UCSD-AML1 (cell line): Measurements from ENCODE around the gene RBMS3.
A peak's percentile ranks its signal among the peaks of the same experiment; 100 is the strongest.
"Not testable (repeated sequence)": the region's sequence is repeated elsewhere in the genome, so short reads cannot be mapped to it uniquely, and the experiment has no call there.

ENCODE experiments used
- DNase-seq: peaks from one replicate; lab custom pipeline; 2025; ENCODE audit not compliant: unreplicated experiment; lab: John Stamatoyannopoulos, UW

RBMS3 gene

GRCh38 chr3:29649815-29650547, 369.1 kb downstream of the RBMS3 start:
- DNase-seq: peak; percentile 6

- no peak for DNase-seq
These were observed 372.8 kb downstream of the RBMS3 start for GRCh38 chr3:29653680-29654079.

- DNase-seq: no peak
These were observed 374.3 kb downstream of the RBMS3 start for GRCh38 chr3:29655015-29655747.

GRCh38 chr3:29665688-29666087, 384.8 kb downstream of the RBMS3 start:
- DNase-seq: no peak

- no peak for DNase-seq
These were observed 387.4 kb downstream of the RBMS3 start for GRCh38 chr3:29668233-29668632.

- DNase-seq: no peak
These were observed 387.9 kb downstream of the RBMS3 start for GRCh38 chr3:29668728-29669127.

DNA sequence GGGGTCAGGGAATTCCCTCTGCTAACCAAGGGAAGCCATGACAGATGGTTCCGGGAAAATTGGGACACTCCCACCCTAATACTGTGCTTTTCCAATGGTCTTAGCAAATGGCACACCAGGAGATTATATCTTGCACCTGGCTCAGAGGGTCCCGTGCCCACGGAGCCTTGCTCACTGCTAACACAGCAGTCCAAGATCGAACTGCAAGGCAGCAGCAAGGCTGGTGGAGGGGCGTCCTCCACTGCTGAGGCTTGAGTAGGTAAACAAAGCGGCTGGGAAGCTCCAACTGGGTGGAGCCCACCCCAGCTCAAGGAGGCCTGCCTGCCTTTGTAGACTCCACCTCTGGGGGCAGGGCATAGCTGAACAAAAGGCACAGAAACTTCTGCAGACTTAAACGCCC, 389.6 kb downstream of the RBMS3 start:
- DNase-seq: not testable (repeated sequence)

GRCh38 chr3:29677421-29677820, 396.6 kb downstream of the RBMS3 start:
- DNase-seq: no peak

GRCh38 chr3:29679944-29680343, 399.1 kb downstream of the RBMS3 start:
- DNase-seq: no peak

GRCh38 chr3:29683018-29683993, 402.4 kb downstream of the RBMS3 start:
- DNase-seq: no peak

DNA sequence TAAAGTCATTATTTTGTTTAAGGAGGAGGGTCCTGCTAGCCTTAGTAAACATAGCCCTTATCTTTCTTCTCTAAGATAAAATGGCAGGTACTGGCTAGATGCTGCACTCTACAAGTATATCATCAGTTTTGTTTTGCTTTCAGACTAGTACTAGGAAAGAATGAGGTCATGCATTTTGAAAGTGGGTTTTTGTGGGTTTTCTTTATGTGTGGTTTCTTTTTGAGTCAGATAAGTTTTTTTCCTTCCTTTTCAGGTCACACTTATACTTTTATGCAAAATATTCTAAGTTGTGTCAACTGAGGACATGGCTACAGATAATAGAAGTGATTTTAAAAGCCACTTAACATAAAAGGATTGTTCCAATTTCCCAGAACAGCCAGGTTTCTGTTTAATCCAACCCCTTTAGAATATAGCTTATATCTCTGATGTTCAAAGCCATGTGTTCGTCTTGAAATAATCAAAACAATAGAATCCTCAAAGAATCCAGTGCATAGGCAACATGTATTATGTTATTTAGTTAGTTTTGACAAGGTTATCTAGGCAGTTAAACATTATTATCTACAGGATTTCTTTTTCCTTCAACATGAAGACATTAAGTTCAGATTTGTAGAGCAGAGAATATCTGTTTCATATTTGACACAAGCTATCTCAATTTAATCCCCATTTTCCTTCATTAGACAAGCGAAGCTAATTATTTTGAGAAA, 406.2 kb downstream of the RBMS3 start:
- no peak for DNase-seq

DNA sequence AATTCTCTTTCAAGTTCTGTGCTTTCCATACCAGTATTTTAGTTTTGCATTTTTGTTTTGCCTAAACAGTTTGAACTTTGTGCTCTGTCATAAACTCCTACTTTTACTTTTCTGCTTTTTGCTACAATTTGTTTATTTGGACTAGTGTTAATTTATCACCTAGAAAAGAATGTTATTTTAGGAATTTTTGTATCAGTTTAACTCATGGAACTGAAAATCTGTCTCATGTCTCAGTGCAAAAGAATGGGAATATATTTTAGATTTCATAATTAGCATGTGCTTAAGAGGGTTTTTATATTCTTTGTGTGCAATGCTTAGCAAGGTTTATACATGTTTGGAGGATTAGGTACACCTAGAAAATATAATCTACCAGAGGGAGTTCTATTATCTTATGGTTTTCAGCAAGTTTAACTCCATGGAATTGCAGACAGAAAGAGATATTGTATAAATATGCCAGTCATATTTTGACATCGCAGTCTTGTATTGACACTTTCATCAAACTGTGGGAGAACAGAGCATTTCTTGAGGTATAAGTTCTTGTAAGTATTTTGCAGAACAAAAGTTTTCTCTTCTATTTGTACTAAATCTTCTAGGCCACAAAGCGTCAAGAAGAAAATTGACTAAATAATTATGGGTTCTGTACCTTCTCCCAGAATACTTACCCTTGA, 409.9 kb downstream of the RBMS3 start:
- no peak for DNase-seq

DNA sequence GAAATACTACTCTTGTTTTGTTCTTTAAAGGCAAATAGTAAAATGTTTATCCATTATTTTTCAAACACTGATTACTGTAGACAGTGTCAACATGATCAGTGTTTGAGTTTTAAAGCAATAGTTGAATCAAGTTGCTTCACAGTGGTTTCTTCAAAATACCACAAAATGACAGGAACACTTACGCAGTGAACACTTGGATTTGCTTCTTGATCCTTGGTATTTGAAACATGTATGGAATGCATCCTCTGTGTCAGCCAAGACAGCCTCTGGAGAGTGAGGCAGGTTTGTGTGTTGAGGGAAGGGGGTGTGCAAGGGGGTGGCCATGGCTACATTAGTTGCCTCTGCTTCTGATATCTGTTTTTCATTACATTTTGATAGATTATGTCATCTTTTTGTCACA, 413.0 kb downstream of the RBMS3 start:
- DNase-seq: no peak

DNA sequence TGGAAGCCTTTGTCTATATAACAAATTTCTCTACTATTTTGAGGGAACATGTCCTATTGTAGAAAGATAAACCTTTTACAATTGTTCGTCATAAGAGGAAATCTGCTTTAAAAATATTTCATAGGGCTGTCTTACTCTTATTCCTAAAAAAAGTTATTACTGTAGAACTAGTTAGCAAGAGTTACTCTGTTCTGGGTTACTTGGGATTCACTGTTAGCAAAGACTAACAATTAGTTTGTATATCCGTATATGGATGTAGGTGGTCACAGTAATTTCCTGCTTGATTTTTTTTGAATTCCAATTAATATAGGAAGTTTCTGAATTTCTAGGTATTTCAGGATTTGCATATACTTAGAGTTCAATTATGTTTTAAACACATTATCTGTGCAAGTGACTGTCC, 413.5 kb downstream of the RBMS3 start:
- DNase-seq: no peak

DNA sequence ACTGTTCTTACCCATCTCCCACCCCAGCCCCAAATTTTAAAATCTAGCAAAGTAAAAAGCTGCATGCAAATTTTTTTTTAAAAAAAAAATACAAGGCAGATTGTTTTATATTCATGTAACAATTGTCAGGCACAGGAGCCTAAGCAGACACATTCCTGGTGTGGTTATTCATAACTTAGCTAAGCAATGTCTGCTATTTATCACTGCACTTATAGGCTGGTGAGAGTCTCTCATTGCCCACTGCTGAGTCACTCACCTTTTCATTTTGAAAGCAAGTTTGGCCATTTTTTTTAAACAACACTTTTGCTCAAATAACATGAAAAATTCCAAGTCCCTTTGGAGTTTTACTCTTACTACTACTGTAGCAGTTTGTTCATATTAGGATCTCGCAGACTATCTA, 413.9 kb downstream of the RBMS3 start:
- no peak for DNase-seq

DNA sequence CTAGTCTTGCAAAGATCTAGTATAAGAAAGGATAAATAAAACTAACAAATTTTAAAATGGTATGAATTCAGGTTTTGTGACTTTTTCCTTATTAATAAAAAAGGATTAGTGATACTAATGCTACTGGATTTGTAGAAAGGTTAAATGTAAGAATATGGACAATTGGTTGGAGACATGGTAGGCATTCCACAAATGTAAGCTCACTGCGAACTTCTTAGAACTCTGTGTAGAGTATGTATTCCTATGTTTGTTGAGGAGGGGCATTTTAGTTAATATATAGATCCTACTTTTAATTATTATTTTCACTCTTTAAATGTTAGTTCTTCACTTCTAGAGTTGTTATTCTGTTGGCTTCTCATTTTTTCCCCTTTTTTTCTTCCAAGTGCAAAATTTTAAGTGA, 414.3 kb downstream of the RBMS3 start:
- no peak for DNase-seq

- no peak for DNase-seq
These were observed 414.9 kb downstream of the RBMS3 start for GRCh38 chr3:29695643-29696198.

DNA sequence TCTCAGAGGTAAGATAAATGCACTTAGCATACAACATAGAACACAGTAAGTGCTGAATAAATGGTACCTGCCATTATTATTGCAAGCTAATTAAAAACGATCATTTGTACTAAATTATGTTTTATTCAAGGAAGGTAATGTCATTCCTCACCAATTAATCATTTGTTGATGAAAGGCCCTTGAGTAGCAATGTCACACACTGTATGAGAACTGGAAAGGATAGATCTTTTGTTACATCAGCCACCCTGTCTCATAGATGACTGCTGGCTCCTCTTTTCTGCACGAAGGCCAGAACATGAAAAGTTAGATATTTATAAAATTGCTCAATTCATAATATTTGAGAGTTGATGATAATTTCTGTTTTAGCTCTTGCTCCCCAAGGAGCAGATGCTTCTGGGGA, 415.4 kb downstream of the RBMS3 start:
- DNase-seq: no peak

GRCh38 chr3:29697989-29698388, 417.1 kb downstream of the RBMS3 start:
- DNase-seq: no peak

DNA sequence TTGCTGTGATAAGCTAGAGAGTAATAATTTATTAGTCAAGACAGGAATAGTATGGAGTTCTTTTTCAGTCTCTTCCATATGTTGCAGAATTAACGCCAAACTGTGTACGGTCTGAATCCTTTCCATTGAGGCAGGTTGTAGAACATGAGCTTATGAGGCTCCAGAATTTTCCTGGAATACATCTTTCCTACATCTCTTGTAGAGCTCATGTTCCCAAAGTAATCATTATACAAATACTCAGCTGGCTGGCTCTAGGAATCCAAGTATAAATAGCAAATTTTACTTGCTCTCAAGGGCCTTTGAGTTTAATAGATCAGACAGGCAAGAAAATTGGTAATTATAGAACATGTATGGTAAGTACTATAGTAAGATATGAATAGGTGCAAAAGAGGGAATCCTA, 419.4 kb downstream of the RBMS3 start:
- DNase-seq: no peak
